Astrocyte of the spinal cord (primary cell): ENCODE measurements around the gene RABGAP1L.

Experiments used
- DNase-seq: peaks from one replicate; pipeline ENCODE4 v3.0.0; 2011; ENCODE audit warnings: low read depth, low spot score
- H3K4me3 ChIP-seq: 2 replicates; pipeline ENCODE4 v1.5.1; 2011; ENCODE audit warnings: low read depth, mild to moderate bottlenecking, low read length, moderate library complexity
- in situ Hi-C: cut with HindIII; loops from 2 replicates; pipeline ENCODE4 v1.10.0; 2017; ENCODE audit warnings: low sequenced_read_pairs
- TF ChIP-seq, protein P1 (sequence below): IDR thresholded peaks from 2 replicates; pipeline ENCODE4 v1.5.1; 2012; ENCODE audit warnings: low read depth, mild to moderate bottlenecking, low read length, inconsistent platforms

The RABGAP1L gene

DNA sequence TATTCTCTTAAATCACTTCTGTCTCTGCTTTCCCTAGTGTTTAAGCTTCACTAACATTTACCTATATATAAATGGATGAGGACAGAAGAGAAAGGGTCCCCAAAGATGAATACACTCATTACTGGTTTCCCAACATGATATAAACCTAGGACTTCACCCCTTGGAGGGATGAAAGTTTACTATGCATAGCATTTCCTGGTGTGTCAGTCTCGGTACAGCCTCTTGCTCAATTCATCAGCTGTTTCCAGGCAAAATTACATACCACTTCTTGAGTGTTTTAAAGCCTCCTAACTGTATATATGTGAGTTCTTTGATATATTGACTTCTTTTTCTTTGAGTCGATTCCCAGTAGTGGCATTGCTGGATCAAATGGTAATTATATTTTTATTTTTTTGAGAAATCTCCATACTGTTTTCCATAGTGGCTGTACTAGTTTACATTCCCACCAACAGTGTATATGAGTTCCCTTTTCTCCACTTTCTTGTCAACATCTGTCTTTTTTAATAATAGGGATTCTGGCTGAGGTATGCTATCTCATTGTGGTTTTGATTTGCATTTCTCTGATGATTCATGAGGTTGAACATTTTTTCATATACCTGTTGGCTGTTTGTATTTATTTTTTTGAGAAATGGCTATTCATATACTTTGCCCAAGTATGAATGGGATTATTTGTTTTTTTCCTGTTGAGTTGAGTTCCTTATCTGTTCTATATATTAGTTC is 581.1 kb downstream of the RABGAP1L start:
- in situ Hi-C loops: loop anchor here (25.0 kb wide), 1 partner anchor 478 kb away; no protein-coding TSS in a partner anchor
- TF ChIP-seq, protein P1, sequence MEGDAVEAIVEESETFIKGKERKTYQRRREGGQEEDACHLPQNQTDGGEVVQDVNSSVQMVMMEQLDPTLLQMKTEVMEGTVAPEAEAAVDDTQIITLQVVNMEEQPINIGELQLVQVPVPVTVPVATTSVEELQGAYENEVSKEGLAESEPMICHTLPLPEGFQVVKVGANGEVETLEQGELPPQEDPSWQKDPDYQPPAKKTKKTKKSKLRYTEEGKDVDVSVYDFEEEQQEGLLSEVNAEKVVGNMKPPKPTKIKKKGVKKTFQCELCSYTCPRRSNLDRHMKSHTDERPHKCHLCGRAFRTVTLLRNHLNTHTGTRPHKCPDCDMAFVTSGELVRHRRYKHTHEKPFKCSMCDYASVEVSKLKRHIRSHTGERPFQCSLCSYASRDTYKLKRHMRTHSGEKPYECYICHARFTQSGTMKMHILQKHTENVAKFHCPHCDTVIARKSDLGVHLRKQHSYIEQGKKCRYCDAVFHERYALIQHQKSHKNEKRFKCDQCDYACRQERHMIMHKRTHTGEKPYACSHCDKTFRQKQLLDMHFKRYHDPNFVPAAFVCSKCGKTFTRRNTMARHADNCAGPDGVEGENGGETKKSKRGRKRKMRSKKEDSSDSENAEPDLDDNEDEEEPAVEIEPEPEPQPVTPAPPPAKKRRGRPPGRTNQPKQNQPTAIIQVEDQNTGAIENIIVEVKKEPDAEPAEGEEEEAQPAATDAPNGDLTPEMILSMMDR: no peak
- DNase-seq: no peak
- no peak overlapping the region for H3K4me3 ChIP-seq

GRCh38 chr1:174742805-174743653 is 583.7 kb downstream of the RABGAP1L start:
- in situ Hi-C loops: loop anchor here (25.0 kb wide), 1 partner anchor 481 kb away; no protein-coding TSS in a partner anchor
- peak; percentile 9 for DNase-seq
- no peak overlapping the region for H3K4me3 ChIP-seq
- TF ChIP-seq, protein P1: no peak

GRCh38 chr1:174743654-174744561 is 584.6 kb downstream of the RABGAP1L start:
- no peak overlapping the region for H3K4me3 ChIP-seq
- DNase-seq: peak; percentile 56
- TF ChIP-seq, protein P1: peak; percentile 54
- in situ Hi-C loops: loop anchor here (25.0 kb wide), 1 partner anchor 482 kb away; no protein-coding TSS in a partner anchor

- in situ Hi-C loops: loop anchor here (25.0 kb wide), 1 partner anchor 483 kb away; no protein-coding TSS in a partner anchor
- TF ChIP-seq, protein P1: no peak
- no peak overlapping the region for H3K4me3 ChIP-seq
- no peak for DNase-seq
These were observed 585.6 kb downstream of the RABGAP1L start for GRCh38 chr1:174744886-174745285.

DNA sequence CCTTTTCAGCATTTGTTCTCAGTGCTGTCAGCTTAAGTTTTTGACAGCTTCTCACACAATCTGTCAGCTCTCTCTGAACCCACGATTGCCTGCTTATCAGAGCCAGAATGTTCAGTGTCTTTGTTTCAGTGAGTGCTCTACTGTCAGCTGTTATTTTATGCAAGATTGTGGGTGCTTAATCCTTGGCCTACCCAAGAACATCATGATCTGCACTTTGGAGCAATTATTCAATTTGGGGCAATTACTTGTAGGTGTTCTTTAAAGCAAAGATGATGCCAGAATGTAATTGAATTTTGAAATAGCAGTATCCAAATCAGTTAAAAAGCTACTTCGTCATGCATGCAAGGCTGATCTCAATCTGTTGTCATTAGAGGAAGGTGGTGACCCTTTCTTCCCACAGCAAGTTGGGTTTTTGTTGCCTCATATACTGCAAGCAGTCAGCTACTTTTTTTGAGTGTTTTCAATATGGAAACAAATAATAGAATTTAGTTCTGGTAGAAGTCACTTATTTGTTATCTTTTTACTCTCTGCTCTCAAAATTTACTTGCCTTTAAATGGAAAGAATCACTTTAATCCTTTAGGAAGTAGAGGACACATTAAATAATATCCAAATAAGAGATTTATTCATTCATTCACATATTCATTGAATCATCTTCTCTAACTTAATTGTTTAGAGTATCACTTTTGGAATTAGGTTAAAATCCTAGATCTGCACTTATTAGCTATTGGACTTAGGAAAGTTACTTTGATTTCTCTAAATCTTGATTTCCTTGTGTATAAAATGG is 586.9 kb downstream of the RABGAP1L start:
- in situ Hi-C loops: loop anchor here (25.0 kb wide), 1 partner anchor 484 kb away; no protein-coding TSS in a partner anchor
- H3K4me3 ChIP-seq: no peak overlapping the region
- no peak for DNase-seq
- TF ChIP-seq, protein P1: no peak
